ENCODE measurements around the gene FGF14. TPM values are rescaled to one million over a fixed set of nuclear protein-coding genes. Genes with fewer than 3 reads are reported as not detected.

The FGF14 gene
- total RNA-seq, 2 experiments from 2014 or later = not detected

Small RNA genes within 50 kb of the gene (microRNA-seq; reads per million reads assigned to microRNA genes)
- gene MIR2681 (ENCODE audit: borderline replicate concordance) = not detected
- gene MIR4705 (ENCODE audit: borderline replicate concordance) = not detected

Small RNA genes within 50 kb of the gene (small RNA-seq; reads per million reads assigned to genes)
- gene MIR2681 (not detected), gene MIR4705 (not detected), gene RNU1-24P (not detected), gene RNY1P2 (not detected), gene RPL39P29 (not detected)

Other genes with a start within 250 kb of the FGF14 start
- 31.1 and 31.4 TPM in 2 replicates for gene TPP2, start 194.9 kb upstream of the FGF14 start, total RNA-seq (2014; rRNA removed; shearing (Covaris generic))
- gene TPP2, start 194.9 kb upstream of the FGF14 start, total RNA-seq (2022) = 36.3 and 39.7 TPM in 2 replicates